HG02885 (cell line): ENCODE measurements around the gene USP13.
"Not testable (repeated sequence)": the region's sequence is repeated elsewhere in the genome, so short reads cannot be mapped to it uniquely, and the experiment has no call there.

ENCODE experiments used
- ATAC-seq: cut with Tn5 transposase; IDR thresholded peaks from one replicate; pipeline ENCODE4 v1.9.1; 2021; ENCODE audit warnings: mild to moderate bottlenecking; ENCODE audit not compliant: unreplicated experiment, poor library complexity

The USP13 gene, protein sequence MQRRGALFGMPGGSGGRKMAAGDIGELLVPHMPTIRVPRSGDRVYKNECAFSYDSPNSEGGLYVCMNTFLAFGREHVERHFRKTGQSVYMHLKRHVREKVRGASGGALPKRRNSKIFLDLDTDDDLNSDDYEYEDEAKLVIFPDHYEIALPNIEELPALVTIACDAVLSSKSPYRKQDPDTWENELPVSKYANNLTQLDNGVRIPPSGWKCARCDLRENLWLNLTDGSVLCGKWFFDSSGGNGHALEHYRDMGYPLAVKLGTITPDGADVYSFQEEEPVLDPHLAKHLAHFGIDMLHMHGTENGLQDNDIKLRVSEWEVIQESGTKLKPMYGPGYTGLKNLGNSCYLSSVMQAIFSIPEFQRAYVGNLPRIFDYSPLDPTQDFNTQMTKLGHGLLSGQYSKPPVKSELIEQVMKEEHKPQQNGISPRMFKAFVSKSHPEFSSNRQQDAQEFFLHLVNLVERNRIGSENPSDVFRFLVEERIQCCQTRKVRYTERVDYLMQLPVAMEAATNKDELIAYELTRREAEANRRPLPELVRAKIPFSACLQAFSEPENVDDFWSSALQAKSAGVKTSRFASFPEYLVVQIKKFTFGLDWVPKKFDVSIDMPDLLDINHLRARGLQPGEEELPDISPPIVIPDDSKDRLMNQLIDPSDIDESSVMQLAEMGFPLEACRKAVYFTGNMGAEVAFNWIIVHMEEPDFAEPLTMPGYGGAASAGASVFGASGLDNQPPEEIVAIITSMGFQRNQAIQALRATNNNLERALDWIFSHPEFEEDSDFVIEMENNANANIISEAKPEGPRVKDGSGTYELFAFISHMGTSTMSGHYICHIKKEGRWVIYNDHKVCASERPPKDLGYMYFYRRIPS

DNA sequence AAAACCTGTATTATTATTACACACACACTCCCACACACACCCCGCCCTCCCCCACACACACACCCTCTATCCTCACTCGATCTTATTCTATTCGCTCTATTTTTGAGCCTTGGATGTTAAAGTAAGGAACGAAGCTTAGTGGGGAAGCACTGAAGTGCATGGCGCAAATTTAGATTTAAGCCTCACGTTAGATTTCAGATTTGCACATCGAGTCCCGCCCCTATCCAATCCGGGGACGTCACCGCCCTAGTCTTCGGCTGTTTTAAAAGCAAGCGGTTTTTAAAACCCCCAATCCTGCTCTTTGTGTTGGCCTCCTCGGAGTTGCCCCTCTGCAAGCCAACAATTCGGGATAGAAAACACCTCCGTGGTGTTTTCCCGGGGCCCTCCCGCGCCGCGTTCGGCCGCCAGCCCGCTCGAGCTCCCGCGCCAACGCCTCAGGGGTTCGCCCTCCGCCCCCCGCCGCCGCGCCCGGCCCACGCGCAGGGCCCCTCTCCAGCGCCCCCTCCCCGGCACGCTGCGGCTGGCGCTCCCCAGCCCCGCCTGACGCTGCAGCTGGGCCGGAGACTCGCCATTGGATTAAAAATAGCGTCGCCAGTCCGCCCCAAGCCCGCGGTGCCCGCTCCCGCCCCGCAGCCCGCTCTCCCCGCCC lies at the start of gene USP13:
Gene USP13 (plus strand): TSS at position 594 of the 649 bp plus-strand sequence. CDS start 186 bp downstream, outside the sequence.
- ATAC-seq = peak; percentile 67

DNA sequence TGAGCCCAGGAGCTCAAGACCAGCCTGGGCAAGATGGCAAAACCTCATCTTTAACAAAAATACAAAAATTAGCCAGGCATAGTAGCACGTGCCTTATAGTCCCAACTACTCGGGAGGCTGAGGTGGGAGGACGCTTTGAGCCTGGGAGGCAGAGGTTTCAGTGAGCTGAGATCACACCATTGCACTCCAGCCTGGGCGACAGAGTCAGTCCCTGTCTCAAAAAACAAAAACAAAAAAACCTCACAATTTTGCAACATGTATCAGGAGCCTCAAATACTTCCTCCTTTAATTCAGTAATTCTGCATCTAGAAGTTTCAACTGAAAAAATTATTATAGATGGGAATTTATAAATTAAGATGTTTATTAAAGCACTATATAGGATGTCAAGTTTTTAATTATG lies 49.5 kb upstream of the USP13 start:
- no peak for ATAC-seq

DNA sequence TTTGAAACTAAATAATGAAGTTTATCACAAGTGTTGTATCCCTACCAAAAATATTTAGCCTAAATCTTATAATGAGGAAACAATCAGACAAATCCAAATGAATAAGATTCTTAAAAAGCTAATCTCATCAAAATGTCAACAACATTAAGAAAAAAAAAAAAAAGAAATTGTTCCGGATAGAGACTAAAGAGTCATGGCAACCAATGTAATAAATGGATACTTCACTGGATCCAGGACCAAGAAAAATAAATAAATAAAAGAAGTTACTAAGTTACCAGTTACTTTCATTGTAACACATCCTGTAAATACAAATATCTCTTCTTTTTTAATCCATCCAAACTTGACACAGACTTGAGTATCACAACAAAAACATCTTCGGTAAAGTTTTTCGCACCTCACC lies 49.0 kb upstream of the USP13 start:
- no peak for ATAC-seq

DNA sequence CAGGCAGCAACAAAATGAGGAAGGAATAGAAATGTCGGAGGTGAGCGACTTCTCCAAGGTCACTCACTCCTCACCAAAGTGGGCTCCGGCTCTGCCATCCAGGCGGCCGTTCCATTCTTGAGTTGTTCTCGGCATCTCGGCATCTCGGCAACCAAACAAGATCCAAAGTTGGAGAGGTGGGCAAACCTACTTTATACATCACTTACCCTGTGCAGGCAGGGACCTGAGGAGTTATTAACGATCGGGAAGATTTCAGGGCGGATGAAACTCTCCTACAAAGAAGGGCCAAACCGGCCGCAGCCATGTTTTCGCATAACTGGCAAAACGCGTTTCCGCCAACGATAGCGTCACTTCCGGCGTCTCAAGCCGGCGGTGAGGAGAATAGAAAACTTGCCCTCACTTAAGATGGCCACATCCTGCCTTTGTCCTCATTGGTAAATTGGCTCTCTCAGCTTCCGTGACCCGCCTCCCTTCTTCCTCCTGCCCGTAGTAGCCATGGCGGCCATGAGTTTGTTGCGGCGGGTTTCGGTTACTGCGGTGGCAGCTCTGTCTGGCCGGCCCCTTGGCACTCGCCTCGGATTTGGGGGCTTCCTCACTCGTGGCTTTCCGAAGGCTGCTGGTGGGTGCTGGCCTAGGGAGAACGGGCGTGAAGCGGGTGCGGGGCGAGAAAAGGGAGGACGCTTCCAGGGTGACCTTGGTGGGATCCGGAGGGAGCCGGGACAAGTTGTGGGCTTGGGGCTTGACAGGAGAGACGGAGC lies 48.3 kb upstream of the USP13 start, which contains the start of the genes MRPL47 and NDUFB5:
Gene MRPL47 (minus strand): TSS at position 318 of the 758 bp plus-strand sequence. CDS start 14 bp downstream, at position 304.
Gene NDUFB5 (plus strand): TSS at position 474 of the 758 bp plus-strand sequence. CDS start 22 bp downstream, at position 496.
- peak; percentile 95 for ATAC-seq

DNA sequence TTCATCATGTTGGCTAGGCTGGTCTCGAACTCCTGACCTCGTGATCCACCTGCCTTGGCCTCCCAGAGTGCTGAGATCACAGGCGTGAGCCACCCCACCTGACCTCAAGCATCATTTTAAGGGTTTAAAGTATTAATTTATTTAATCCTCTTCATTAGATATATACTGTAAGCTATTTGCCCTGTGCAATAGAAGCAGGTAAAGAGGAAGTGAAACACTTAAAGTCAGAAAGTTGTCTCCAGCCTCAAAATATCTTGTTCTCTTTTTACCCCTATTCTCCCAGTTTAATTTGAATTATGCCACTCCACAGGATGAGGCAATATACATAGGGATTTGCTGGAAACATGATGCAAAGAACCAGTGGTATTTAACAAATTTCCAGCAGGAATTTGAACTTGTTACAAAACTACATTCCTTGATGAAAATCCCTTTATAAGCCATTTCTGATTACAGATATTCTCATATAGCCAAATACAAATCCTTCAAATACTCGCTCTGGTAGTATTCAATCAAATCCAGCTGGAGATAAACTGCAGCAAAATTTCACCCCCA lies 46.2 kb upstream of the USP13 start:
- ATAC-seq = peak; percentile 26

DNA sequence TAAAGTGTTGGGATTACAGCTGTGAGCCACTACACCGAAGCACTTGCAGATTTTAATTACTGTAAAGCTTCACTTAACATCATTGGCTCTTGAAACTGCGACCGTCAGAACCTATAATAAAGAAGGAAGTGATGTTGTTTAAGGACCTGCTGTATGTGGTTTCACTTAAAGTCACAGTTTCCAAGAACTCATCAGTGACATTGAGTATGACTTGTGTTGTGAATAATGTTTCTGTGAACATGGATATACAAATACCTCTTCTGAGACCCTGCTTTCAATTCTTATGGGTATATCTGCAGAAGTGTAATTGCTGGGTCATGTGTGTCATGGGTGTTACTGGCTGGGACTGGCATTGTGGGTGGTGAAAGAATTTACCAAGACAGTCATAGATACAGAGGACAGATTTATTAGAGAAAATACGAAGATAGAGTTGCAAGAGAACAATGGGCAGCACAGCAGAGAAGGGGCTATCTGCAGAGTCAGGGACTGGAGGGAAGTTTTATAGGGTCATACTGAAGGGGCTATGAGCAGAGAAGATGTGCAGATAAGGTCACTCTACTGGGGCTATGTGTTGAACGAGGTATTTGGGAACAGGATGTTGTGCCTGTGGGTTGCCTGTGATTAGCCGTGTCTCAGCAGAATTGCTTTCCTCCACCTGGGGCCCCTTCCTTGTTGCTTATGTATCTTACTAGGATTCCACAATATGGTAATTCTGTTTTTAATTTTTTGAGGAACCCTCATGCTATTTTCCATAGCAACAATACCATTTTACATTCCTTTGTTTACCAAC lies 43.7 kb upstream of the USP13 start:
- ATAC-seq = peak; percentile 68

DNA sequence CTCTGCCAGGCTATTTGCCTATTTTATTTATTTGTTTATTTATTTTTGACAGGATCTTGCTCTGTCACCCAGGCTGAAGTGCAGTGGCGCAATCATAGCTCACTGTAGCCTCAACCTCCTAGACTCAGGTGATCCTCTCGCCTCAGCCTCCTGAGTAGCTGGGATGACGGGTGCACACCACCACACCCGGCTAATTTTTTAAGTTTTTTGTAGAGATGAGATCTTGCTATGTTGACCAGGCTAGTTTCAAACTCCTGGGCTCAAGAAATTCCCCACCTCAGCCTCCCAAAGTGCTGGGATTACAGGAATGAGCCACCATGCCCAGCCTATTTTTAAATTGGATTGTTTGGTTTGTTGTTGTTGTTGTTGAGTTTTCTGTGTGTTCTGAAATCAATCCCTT lies 42.8 kb upstream of the USP13 start:
- no peak for ATAC-seq

DNA sequence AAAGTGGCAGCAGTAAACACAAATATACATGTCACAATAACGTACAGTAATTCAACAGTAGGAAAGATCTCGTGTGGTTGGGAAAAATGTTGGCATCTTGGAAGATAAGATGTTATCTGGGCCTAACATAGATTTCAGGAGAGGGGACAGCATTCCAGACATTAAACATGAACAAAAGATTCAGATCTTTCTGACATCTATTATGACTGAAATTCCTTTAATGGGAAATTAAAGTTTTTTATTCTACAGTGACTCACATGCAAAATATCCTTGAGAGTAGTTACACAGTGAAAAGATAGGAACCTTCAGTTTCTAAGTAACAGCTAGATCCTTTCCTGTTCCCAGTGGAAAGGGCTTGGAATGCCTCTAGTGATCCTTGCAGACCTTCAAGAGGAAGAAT lies 39.0 kb upstream of the USP13 start:
- ATAC-seq = no peak

DNA sequence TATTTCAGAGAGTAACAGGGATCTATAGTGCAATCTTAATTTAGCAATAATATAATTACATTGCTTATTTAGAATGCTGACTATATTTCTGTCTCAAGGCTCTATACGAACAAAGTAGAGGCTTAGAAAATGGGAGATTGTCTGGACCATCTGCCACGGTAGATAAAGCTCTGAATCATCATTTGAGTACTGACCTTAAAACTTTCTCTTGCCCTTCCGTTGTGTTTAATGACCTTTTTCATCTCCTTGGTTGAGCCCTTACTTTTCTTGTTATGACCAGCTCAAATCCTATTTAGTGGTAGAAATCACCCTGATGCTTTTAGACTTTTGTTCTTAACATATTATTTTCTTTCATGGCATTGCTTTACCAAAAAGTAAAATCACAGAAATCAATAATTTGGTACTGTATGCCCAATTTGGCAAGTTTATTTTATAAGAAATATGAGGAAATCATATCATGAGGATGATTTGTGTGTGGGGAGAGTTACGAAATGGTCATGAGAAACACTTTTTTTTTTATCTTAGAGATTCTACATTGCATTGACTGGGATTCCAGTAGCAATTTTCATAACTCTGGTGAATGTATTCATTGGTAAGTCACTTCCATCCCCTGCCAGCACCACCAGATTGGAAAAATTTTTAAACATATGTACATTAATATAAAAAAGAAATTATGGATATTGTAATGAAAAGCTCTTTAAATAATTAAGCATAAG lies 37.2 kb upstream of the USP13 start:
- no peak for ATAC-seq

DNA sequence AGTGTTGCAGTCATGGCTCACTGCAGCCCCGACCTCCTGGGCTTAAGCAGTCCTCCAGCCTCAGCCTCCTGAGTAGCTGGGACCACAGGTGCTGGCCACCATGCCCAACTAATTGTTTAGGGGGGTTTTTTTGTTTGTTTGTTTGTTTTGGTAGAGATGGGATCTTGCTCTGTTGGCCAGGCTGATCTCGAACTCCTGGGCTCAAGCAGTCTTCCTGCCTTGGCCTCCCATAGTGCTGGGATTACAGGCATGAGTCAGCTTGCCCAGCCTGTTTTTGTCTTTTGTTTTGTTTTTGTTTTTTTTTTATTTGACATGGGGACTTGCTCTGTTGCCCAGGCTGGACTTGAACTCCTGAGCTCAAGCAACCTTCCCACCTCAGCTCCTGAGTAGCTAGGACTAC lies 30.8 kb upstream of the USP13 start:
- no peak for ATAC-seq

DNA sequence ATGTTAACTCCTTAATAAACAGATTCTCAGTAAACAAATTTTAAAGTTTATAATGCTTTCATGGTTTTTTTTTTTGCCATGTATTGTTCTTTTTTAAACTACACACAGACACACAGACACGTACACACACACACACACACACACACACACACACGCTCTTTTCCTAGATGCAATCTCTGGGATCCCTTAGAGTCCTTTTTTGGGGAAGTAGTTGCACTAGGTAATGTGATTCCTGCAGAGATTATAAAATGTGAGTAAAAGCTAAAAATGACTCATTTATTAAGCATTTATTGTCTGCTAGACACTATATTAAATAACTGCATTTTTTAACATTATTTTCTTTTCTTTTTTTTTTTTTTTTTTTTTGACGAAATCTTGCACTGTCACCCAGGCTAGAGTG lies 28.4 kb upstream of the USP13 start:
- ATAC-seq = no peak

DNA sequence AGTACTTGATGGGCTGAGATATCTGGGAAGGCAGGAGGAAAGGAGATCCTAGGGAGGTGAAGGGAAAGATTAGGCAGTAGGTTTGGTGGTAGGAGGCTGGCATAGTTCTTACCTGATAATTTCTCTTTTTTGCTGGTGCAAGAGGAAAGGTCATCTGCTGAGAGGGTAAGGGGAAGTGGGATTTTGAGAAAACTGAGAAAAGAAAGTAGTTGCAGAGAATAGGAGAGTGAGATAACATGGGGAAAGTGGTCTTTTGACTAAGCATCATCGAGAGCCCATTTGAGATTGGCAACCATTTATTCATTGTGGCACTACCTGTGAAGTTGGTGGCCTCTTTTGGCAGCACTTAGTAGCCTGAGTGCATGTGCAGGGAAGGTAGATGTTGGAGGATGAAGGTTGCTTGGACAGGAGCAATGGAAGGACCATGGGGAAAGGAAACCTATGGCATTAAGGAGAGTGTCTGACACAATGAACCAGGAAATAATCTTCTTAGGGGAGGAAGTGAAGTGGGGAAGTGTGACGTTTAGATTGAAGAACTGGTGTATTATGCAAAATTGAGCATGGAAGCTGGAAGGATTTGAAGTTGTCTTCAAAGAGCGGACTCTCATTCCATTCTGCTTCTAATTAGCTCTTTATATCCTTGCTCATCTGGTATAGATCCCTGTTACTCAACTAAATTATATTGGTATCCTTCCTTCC lies 21.9 kb upstream of the USP13 start:
- no peak for ATAC-seq

DNA sequence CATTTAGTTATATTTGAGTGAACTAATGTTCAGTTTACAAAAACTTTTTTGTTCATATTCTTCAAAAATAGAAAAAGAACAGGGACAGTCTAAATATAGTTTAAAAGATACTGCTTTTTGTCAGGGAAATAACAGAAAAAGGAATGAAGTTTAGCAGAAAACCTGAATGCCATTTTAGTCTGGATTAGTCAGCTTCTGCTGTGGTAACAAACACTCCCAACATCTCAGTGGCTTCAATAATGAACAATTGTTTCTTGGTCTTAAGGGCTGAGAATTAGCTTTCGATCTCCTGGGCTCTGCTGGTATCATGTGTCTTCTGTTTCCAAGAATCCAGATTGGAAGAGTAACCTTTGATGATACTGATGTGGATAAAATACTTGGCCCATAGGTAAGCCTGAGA lies 12.4 kb upstream of the USP13 start:
- ATAC-seq = no peak

DNA sequence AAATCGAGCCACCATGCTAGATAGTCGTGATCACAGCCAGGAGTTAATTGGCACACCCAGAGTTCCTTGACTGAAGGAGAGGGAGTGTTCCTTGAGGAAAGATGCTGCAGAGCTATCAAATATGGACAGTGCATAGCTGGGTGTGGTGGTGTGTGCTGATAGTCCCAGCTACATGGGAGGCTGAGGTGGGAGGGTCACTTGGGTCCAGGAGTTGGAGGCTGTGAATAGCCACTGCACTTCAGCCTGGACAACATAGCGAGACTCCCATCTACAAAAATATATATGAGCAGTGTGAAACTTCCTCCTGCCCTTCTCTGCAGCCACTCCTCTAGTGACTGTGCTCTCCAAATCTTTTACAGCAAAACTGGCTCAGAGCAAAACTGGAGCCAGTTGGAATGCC lies 10.0 kb upstream of the USP13 start:
- ATAC-seq = no peak

DNA sequence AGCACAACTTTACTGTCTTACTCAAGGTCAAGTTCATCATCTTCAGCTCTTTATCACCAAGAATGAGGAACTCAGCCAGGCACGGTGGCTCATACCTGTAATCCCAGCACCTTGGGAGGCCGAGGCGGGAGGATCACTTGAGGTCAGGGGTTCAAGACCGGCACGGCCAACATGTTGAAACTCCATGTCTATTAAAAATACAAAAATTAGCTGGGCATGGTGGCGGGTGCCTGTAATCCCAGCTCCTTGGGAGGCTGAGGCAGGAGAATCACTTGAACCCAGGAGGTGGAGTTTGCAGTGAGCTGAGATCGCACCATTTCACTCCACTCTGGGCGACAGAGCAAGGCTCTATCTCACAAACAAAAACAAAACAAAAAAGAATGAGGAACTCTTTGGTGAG lies 9.0 kb upstream of the USP13 start:
- not testable (repeated sequence) for ATAC-seq

DNA sequence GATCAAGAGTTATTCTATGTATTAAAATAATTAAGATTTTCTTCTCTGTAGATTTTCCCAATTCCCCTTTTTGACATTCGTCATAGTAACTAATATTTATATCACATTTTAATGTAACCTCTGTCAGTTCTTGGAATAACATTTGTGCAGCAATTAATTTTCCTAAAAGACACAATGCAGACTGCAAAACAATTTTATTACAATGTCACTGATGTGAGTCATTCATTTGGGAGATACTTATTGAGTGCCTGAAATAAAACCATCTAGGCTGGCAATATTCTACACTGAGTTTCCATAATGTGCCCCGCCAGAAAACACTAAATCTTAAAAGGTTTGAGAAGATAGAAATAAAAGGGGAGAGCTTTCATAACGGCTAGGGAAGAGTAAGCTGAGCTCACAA lies 6.7 kb upstream of the USP13 start:
- ATAC-seq = no peak

DNA sequence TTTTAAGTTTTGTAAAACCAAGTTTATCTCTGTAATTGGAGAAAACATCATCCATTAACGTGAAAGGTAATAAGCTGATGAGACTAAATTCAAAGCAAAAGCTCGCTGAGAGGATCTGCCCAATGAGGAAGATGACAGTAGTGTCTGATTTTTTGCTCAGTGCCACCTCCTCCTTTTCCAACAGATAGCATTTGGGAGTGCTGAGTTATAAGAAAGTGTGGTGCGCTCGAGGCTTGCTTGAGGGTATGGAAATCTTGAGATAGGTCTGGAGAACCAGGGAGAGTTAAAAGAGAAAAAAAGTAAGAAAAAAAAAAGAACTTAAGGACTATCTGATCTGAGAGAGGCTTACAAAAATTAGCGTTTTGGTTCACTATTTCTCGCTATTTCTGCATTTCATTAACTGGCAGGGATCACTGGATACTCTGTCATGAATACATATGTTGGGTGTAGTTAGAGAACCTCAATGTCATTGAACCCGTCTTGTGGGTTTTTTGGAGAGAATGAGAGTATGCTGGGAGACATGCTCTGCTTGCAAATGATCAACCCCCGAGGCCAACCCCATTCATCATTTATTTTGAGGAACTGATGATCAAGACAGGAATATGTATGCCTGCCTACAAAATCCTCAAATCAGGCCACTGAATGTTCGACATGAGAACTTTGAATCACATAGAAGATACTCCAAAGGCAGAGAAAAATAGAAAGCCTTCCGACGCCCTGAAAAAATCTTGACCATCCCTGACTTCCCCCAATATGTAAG lies 973 bp upstream of the USP13 start:
- ATAC-seq = no peak
